IPS-NIHi7 (cell line): ENCODE results near the gene PRKCH.
"Not testable (repeated sequence)": the region's sequence is repeated elsewhere in the genome, so short reads cannot be mapped to it uniquely, and the experiment has no call there.

Experiments
- DNase-seq: peaks from one replicate; pipeline ENCODE4 v3.0.0; 2012; ENCODE audit warnings: mixed read lengths; ENCODE audit errors: extremely low spot score

PRKCH gene

GRCh38 chr14:61453103-61453767, 131.9 kb downstream of the PRKCH start:
- no peak for DNase-seq

GRCh38 chr14:61454545-61454944, 133.2 kb downstream of the PRKCH start:
- DNase-seq = no peak

GRCh38 chr14:61455351-61455750, 134.0 kb downstream of the PRKCH start:
- no peak for DNase-seq

- DNase-seq = peak; percentile 76
Measured at GRCh38 chr14:61456720-61457119, 135.3 kb downstream of the PRKCH start.

GRCh38 chr14:61458766-61459165, 137.4 kb downstream of the PRKCH start:
- DNase-seq = no peak

- DNase-seq = no peak
Measured at GRCh38 chr14:61459229-61459628, 137.8 kb downstream of the PRKCH start.

GRCh38 chr14:61460063-61460462, 138.7 kb downstream of the PRKCH start:
- no peak for DNase-seq

- DNase-seq = no peak
Measured at GRCh38 chr14:61460718-61461611, 139.6 kb downstream of the PRKCH start.

GRCh38 chr14:61461808-61462275, 140.5 kb downstream of the PRKCH start:
- peak; percentile 69 for DNase-seq

GRCh38 chr14:61462566-61463193, 141.3 kb downstream of the PRKCH start:
- DNase-seq = no peak

GRCh38 chr14:61463664-61464285, 142.4 kb downstream of the PRKCH start:
- no peak for DNase-seq

GRCh38 chr14:61464539-61465320, 143.4 kb downstream of the PRKCH start:
- DNase-seq = not testable (repeated sequence)

GRCh38 chr14:61466249-61466904, 145.0 kb downstream of the PRKCH start:
- DNase-seq = peak; percentile 64

- no peak for DNase-seq
Measured at GRCh38 chr14:61466905-61467280, 145.5 kb downstream of the PRKCH start.

GRCh38 chr14:61467296-61467695, 145.9 kb downstream of the PRKCH start:
- no peak for DNase-seq

- no peak for DNase-seq
Measured at GRCh38 chr14:61468063-61468825, 146.9 kb downstream of the PRKCH start.

GRCh38 chr14:61469781-61470180, 148.4 kb downstream of the PRKCH start:
- DNase-seq = no peak

- peak; percentile 50 for DNase-seq
Measured at GRCh38 chr14:61470261-61470960, 149.0 kb downstream of the PRKCH start.

- DNase-seq = no peak
Measured at GRCh38 chr14:61470961-61471293, 149.5 kb downstream of the PRKCH start.
